ENCODE data around the gene GNAT3.

DNA sequence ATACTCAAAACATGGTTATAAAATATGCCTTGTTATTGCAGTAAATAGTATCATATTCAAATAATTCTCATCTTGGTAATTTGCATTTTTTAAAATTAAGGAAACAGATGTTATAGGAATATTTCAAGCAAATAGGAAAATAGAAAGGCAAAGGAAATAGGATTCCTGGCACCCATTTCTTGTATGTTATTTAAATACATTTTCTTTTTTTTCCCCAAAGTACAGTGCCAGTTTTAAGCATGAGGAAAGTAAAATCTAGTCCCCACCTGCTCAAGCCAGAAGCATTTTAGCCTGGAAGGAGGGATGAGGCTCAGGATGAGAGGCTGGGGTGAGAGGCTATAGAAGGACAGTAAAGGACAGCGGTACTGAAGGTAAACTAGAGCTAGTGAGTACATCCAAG, 38.1 kb downstream of the GNAT3 start:
- TF ChIP-seq, protein P1, sequence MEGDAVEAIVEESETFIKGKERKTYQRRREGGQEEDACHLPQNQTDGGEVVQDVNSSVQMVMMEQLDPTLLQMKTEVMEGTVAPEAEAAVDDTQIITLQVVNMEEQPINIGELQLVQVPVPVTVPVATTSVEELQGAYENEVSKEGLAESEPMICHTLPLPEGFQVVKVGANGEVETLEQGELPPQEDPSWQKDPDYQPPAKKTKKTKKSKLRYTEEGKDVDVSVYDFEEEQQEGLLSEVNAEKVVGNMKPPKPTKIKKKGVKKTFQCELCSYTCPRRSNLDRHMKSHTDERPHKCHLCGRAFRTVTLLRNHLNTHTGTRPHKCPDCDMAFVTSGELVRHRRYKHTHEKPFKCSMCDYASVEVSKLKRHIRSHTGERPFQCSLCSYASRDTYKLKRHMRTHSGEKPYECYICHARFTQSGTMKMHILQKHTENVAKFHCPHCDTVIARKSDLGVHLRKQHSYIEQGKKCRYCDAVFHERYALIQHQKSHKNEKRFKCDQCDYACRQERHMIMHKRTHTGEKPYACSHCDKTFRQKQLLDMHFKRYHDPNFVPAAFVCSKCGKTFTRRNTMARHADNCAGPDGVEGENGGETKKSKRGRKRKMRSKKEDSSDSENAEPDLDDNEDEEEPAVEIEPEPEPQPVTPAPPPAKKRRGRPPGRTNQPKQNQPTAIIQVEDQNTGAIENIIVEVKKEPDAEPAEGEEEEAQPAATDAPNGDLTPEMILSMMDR (conservative IDR thresholded peaks at IDR 0.05): no peak
- no peak for TF ChIP-seq EZH2 (IDR thresholded peaks at IDR 0.05; ENCODE audit: low read depth)
